Transverse colon (tissue), 4 donors: ENCODE results near the gene ZNF678.

Experiments used
- CTCF ChIP-seq, 5 experiments: fragments of 200-600 bp in 3 of 5; fragments of 450-650 bp in 2 of 5; sonication (generic) in 3 of 5; IDR thresholded peaks; 1 replicate in 2 of 5; 2 replicates in 3 of 5; pipeline ENCODE4 v1.5.1; 2016 to 2017; ENCODE audit warnings: antibody characterized with exemption in 5 of 5, inconsistent platforms in 3 of 5, mild to moderate bottlenecking in 2 of 5, moderate library complexity in 1 of 5
- EP300 ChIP-seq: sonication (generic); formaldehyde crosslinking; IDR thresholded peaks from one replicate; pipeline ENCODE4 v1.6.1; 2017; ENCODE audit warnings: antibody characterized with exemption, low read depth
- POLR2A ChIP-seq: fragments of 450-650 bp; IDR thresholded peaks from one replicate; pipeline ENCODE4 v1.6.1; 2016; ENCODE audit warnings: antibody characterized with exemption, mild to moderate bottlenecking, moderate library complexity
- POLR2AphosphoS5 ChIP-seq, 3 donors: sonication (generic); formaldehyde crosslinking; IDR thresholded peaks; one replicate each; pipeline ENCODE4 v1.6.1; 2016; ENCODE audit warnings: antibody characterized with exemption in 3 of 3

DNA sequence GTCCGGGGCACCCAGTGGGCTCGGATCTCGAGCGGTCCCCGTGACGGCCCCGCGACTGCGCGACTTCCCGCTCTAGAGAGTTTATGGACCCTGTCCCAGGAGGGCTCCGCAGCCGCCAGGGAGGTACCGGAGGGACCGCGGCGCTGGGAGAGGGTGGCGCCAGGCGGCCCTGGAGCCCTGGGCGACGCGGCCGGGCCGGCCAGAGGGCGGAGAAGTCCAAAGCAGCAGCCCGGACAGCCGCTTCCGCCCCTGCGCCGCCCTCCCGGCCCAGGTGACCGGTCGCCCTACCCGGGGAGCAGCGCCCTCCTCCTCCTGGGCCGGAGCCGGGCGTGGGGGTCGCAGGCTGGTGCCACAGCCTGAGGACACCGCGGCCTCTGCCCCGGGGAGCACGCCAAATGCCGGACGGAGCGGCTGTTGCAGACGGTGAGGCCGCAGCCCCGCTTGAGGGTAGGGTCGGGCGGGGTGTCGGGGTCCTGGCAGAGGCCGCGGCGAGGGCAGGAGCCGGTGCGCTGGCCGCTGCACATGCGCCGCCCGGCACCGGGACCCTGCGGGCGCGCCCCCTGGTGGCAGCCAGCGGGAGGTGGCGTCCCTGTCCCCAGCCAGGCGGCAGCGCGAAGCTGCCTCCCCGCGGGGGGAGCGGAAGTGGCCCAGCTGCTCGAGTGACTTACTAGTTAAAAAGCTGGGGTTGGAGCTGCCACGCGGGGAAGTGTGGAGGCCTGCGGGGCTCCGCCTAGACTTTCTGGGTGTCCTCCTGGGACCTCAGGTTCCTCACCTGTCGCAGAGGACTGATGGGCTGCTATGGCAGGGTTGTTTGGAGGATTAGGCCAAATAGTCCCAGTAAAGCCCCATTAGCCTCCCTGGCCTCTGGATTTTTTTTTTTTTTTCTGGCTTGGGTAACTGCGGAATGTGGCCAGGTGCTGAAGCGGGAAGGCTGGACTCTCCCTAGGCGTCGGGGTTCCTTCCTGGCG, 20.9 kb upstream of the ZNF678 start:
- TF ChIP-seq POLR2A (no peak), CTCF (IDR thresholded peaks at IDR 0.05) (peak; percentile 64 to 98 (median 95)), POLR2AphosphoS5 (IDR thresholded peaks at IDR 0.05) (peak in 2 of 3 donors; percentile 38 to 52), EP300 (no peak)
